Kidney capillary endothelial cell (primary cell): ENCODE measurements around the gene SLC43A3.
"Not testable (repeated sequence)": the region's sequence is repeated elsewhere in the genome, so short reads cannot be mapped to it uniquely, and the experiment has no call there.

Source experiments
- DNase-seq: peaks from one replicate; pipeline ENCODE4 v3.0.0-alpha.2; 2018; ENCODE audit warnings: low spot score

The SLC43A3 gene

GRCh38 chr11:57405271-57405860 is 21.6 kb downstream of the SLC43A3 start:
- DNase-seq: no peak

GRCh38 chr11:57403802-57404147 is 23.1 kb downstream of the SLC43A3 start:
- no peak for DNase-seq

- DNase-seq: not testable (repeated sequence)
Observed at GRCh38 chr11:57403003-57403801, 23.7 kb downstream of the SLC43A3 start.

GRCh38 chr11:57402188-57403002 is 24.5 kb downstream of the SLC43A3 start:
- peak; percentile 46 for DNase-seq

- DNase-seq: no peak
Observed at GRCh38 chr11:57399972-57400578, 26.8 kb downstream of the SLC43A3 start.

GRCh38 chr11:57399221-57399620 is 27.7 kb downstream of the SLC43A3 start:
- DNase-seq: peak; percentile 58

- no peak for DNase-seq
Observed at GRCh38 chr11:57397394-57397990, 29.4 kb downstream of the SLC43A3 start.

GRCh38 chr11:57396744-57397143 is 30.2 kb downstream of the SLC43A3 start:
- DNase-seq: no peak

- no peak for DNase-seq
Observed at GRCh38 chr11:57395905-57396623, 30.9 kb downstream of the SLC43A3 start.

- DNase-seq: no peak
Observed at GRCh38 chr11:57394203-57394965, 32.5 kb downstream of the SLC43A3 start.

- DNase-seq: no peak
Observed at GRCh38 chr11:57392763-57393105, 34.2 kb downstream of the SLC43A3 start.

GRCh38 chr11:57392066-57392762 is 34.7 kb downstream of the SLC43A3 start:
- DNase-seq: no peak

- peak; percentile 57 for DNase-seq
Observed at GRCh38 chr11:57391539-57391938, 35.4 kb downstream of the SLC43A3 start.

- DNase-seq: no peak
Observed at GRCh38 chr11:57391111-57391510, 35.8 kb downstream of the SLC43A3 start.

- no peak for DNase-seq
Observed at GRCh38 chr11:57390535-57390934, 36.4 kb downstream of the SLC43A3 start, which contains the start of gene PRG2. PRG2 (minus strand) TSS chr11:57390650; CDS start chr11:57389944, 706 bp downstream.

- DNase-seq: no peak
Observed at GRCh38 chr11:57387289-57388030, 39.5 kb downstream of the SLC43A3 start.

GRCh38 chr11:57386178-57386940 is 40.6 kb downstream of the SLC43A3 start:
- DNase-seq: no peak

GRCh38 chr11:57380975-57381374 is 45.9 kb downstream of the SLC43A3 start, which contains the start of gene PRG3:
PRG3 (minus strand) TSS chr11:57381150; CDS start chr11:57380708, 442 bp downstream.
- no peak for DNase-seq
